Inflammatory macrophage (primary cell): Measurements from ENCODE around the gene INSM1.
A peak's percentile ranks its signal among the peaks of the same experiment; 100 is the strongest.

ENCODE experiments used
- DNase-seq, 2 donors: peaks; one replicate each; pipeline ENCODE4 v3.0.0-alpha.2; 2020 to 2022

Gene INSM1

DNA sequence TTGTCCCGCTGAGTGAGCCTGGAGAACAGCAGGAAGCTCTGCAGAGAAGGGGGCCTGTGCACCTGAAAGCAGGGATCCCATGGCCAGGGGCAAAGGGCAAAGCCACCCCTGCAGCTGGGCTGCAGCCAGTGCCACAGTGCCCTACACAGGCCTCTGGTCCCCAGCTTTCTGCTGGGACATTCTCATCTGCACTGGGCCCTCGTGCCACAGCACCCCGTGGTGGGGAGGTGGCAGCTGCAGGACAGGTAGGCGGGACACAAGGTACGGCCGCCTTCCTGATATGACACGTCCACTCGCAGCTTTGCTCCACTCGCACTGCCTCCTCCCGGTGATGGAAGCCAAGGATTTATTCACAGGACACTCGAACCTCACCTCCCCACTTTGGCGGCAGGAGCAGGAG is 27.2 kb downstream of the INSM1 start:
- DNase-seq: no peak

DNA sequence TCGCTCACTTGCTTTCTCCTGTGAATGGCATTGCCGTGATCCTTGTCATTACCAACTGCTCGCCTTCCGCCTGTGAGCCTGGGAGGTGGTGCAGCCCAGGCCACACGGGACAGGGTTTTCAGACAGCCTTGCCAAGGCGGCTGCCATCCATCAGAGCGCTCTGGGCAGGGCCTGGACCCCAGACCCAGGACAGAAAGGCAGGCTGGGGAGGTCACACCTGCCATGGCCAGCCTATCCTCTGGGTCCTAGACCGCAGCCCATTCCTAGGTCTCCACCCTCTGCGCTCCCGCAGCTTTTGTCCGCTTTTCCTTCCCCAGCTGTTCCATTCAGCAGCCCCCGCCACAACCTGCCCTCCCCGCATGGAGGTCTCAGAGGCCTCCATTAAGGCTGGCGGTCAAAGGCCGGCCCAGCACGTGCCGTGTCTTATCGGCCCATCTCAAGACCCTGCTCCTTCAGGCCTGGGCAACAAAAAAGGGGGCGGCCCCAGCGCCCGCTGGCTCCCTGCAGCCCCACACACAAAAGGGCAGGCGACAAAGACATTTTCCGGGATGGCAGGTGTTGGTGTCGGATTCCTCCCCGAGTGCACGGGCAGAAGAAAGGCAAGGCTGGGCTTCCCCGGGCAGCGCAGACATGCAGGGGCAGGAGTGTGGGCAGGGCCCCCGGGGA is 28.1 kb downstream of the INSM1 start:
- no peak for DNase-seq

DNA sequence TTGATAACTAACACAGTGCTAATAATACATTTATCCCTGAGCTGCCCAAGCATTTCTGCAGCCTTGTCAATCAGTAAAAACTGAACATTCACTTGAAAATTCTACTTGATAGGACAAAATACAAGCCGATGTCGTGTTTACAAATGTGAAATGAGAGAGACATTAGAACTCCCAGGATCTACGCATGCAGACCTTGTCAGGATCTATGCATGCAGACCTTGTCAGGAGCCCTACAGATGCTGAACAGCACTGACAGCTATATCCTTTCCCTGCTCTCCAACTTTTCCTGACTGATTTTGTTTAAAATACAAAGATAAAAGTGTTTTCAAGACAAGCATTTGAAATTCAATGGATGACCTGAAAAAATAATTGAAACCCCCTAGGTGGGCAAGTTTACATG is 28.9 kb downstream of the INSM1 start:
- no peak for DNase-seq

DNA sequence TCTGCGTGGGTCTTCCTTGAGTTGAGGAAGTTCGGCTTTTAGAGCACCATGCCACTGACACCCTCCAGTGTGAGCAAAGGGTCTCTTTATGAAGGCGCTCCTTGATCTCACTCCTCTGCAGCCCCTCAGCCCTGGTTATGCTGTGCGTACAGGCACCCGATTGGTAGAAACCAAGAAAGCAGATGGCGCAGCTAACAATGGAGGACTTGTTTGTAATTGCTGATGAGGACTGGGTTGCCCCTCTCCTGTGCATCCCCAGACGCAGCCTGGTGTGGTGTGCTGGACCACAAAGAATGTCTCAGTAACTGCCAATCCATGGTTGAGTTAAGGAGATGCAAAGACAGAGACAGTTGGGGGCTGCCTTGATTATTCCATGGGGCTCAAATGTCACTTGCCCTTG is 30.2 kb downstream of the INSM1 start:
- no peak for DNase-seq

DNA sequence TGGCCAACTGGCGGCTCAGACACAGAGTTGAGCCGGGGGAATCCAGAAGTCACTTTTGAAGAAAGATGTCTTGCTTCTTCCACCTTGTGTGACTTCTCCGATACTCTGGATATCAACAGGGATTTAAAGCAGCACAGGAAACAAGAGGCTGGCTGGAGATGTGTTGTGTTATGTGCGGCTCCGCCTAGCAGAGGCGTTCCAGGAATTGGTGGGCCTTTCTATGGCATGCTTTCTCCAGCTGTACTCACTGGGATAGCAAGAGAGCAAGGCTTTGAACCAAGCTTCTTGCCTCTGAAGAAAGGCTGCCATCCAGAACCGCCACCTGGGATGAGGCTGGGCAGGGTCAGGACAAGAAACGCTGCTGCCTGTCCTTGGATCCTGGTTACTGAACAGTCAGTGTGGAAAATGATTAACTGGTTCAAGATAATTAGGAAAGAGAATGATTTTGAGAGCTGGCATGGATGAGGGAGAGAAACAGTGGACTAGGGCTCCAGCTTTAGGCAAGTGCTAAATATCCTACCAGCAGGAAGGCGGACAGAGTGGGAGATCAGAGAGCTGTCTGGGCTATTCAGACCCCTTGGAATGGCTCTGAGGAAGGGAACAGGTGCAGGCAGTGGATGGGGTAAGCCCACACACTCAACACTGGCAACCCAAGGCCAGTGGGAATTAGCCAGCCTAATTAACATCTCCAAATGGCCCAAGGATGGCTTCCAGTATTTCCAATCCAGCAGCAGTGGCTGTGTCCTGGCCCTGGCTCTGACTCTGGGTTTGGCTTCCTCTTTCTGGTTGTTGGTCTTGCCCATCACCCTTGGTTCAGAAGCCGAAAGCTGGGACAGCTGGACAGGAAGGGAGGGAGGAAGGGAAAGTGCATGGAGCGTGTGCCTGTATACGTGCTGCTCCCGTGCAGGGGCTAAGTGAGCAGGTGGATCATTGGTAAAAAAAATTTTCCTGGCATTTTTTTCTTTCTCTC is 31.9 kb downstream of the INSM1 start:
- peak in 1 of 2 donors; percentile 9 for DNase-seq

DNA sequence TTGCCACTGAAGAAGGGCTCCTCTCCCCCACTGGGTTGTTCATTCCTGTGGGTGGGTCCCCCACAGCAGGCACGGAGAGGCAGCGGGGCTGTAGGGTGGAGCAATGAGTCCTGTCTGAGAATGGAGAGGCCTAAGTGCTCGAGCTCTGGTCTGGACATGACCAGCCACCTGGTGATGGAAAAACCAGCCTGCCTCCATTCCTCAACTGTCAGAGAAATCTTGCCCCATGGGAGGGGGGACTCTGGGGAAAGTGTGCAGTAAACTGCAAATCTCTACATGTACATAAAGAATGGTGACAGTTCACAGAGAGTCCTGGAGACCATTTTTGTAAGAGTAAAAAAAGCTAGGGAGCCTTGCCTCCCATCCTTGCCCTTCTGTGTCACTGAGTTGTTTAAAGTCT is 34.1 kb downstream of the INSM1 start:
- DNase-seq: no peak

DNA sequence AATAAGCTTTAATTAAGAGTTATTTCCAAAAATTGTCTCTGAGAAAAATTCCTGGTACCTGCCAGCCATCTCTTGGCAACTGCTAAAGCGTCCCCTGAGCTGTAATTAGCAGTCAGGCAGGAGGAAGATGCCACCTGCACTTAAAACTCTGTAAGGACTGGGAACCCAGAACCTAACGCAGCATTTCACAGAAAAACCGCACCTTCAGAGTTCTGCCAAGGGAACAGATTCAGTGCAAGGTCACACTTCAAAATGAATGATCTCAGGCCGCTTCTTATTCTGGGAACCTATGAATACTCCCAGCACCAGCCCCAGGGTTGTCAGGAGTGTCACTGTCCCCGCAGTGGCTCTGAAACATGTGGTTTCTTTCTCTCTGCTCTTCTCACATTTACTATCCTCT is 36.7 kb downstream of the INSM1 start:
- no peak for DNase-seq

DNA sequence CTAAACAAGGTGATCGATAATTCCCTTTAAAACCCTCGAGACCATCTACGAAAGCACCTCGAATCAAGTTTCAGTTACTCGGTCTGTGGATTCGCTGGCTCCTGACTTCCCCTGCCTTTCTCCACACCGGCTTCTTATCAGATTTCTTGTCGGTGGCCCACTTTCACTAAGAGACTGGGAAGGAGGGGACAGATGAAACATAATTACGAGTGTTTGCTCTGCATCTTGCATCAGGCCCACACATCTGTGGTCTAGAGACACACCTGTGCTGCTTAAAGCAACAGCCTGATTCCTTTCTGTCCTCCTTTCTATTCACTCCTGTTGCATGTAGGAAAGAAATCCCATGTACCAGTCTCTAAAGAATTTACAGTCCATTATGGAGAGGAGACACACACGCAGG is 37.7 kb downstream of the INSM1 start:
- no peak for DNase-seq

DNA sequence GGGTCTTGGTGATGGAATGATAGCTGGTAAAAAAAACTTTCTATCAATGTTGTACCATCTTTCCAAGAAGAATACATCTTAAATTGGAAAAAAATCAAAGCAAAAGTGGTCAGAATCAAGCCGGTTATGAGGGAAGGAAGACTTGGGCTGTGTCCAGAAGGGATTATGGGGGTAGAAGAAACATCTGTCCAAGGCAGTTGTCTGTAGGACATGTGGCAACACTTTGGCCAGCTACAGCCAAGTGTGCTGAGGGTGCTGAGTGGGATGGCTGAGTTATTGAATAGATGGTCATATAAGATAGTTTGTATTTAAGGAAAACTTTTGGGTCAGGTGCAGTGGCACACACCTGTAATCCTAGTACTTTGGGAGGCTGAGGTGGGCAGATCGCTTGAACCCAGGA is 38.4 kb downstream of the INSM1 start:
- no peak for DNase-seq

DNA sequence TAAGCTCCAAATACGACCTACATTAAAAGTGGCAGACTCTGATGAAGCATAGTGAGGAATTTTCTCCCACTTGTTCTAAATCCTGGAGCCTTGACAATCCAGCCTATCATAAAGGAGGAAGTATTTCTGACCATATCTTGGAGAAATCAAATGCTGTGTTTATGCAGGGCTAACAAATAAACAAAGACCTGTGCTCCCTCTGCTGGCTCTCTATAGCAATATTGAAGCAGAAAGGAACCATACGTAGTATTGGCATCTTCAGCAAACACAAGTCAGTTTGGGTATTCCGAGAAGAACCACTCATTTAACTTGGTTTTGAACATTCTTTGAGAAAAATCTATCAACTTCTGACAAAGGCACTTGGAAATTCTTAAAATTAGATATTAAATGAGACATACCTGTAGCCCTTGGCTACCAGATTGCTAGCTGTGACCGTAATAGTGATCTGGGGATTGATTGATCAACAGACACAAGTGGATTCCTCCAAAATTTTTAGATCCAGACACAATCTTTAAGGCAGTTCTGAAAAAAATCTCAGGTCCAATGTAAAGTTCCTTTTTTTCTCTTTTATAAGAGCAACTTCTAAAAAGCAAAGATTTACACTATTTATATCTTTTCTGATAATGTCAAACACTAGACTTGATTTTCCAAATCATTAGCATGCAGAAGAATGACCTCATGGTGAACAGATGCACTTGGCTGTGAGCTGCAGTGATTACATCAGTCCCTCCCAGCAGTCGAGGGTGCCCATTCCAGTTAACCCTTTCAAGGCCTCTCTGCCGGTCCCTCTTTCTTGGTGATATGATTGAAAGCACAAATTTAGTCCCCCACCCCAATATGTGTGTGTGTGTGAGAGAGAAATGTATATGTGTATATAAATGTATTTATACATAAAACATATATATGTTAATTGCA is 40.2 kb downstream of the INSM1 start:
- DNase-seq: peak; percentile 37 to 62

DNA sequence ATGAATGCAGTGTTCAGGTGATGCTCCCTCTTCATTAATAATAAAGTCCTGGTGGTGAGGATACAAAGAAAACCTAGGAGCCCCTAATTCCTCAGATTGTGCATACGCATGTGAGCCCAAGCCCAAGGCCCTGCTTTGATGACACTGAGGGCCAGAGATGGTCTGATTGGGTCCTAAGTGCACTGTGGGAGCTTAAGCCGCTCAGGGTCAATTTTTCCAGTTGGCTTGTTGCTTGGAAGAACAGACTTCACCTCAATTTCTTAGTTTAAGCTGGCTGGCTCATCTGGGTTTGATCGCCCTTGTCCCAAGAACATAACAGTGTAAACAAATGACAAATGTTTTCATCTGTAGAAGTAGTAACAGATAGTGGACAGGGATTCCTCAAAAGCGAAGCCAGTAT is 41.4 kb downstream of the INSM1 start:
- no peak for DNase-seq

DNA sequence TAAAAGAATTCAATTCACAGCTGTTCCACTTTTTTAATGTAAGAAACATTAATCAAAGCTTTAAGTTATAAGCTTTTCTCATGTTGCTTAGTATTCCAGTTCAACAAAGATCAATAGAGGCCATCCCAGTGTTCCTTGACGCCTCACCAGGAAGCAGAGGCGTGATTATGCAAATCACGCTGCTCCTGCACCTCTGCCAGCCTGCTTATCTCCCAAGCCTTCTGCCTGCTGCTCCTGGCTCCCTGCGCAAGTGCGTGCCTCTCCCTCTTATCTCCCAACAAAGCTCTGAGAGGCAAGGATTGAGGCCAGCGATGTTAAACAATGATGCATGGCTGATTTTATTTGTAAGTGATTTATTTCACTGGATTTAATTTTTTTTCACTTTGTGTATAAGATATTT is 42.8 kb downstream of the INSM1 start:
- DNase-seq: no peak

DNA sequence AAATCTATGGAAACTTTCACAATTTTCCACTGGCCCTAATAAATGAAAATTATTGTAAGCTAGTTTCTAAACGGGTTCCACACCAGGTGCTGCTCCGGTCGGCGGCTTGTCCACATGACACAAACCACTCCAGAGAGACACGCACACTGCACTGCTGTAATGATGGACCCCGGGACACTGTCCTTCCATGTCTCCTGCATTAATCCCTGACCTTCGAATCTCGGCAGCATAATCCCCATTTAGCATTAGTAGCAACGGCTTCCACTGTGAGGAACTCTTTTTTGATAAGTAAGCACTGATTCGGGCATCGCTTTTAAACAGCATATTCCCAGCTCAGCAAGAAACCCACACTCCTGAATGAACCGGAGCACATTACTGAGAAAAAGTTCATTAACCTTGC is 43.5 kb downstream of the INSM1 start:
- DNase-seq: no peak

DNA sequence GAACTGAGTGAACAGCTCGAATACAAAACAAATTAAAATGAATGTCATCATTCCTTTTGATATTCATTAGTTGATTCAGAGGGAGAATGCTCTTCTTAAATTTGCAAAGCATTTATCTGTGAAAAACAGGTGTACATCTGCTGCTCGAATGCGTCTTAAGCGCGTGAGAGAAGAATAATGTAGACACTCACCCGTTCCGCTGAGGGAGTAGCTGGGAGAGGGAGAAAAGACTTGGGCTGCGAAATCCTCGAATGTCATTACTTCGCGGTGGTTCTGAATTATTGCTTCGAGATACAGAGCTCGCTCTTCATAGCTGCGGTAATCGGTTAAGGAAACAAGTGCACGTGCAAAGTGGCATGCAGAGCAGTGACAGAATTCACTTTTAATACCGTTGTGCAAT is 43.9 kb downstream of the INSM1 start:
- no peak for DNase-seq

DNA sequence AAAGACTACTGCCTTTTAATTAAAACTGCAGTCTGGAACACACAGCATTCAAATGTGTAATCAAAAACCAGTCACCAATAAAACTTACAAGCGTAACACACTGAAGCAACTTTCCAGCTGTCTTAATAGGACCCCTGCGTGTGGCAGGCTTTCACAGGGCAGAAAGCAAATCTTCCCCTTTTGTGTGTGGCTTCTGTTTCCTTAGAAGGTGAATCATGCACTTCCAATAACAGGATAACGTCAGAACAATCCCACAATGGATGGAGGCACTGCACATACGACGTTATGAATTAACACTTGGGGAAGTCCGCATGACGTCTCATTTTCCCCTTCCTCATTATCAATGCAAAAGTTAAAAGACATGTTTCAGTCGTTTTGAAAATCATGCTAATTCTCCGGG is 44.8 kb downstream of the INSM1 start:
- peak; percentile 4 to 19 for DNase-seq

DNA sequence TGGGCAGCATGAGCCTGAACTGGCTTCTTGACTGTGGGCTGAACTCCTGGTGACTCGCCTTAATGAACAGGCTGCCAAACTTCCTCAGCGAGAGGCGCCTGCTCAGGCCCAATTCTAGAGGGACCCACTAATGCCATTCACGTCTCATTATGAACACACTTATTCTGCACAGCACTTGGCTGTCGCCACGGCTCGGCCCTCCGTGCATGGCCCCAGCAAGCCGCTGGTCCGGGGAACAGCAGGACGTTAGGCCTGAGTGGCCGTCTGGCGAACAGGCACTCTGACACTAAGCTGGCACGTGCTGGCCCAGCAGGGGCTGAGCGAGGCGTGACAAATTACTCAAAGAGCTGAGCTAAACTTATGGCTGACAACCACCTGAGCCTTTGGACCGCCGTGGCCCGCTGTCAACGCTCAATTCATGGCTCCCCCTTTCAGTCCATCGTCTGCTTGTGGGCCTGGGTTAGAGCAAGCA is 45.9 kb downstream of the INSM1 start:
- no peak for DNase-seq

DNA sequence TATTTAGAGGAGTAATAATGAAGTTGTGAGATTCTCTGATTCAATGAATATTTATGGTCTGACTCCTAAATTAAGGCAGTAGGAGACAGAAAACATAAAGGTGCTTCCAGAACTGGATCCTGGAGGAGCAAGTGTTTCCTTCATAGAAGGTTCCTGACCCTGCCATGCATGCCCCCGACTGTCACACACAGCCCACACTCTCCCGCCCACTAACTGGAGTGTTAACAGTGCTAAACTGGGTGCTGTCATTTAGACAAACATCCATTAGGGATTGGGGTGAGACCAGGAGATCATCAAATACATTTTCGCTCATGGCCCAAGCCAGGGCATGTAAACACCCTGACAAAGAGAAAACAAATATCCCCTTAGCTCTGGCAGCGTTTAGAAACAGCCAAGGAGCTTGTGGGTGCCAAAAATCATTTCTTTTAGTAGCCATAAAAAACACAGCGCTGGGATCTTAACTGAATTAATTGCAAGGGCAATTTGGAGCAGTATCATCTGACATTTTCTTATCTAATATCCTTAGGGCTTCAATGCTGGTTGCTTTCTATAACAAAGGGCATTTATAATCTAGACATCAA is 46.8 kb downstream of the INSM1 start:
- DNase-seq: no peak

DNA sequence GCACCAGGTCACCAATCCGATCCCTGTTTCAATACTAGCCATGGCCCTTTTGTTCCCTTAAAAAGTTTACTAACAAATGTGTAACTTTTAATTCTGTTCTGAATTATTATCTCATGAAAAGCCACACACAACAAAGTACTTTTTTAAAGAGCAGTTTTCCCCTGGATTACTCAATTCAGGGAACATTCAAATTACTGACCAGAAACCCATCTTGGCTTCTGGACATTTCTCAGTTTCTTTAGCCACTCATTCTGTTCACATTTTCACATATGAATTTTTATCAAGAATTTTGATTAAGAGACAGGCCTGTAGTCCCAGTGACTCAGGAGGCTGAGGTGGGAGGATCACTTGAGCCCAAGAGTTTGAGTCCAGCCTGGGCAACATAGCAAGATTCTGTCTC is 47.4 kb downstream of the INSM1 start:
- no peak for DNase-seq

DNA sequence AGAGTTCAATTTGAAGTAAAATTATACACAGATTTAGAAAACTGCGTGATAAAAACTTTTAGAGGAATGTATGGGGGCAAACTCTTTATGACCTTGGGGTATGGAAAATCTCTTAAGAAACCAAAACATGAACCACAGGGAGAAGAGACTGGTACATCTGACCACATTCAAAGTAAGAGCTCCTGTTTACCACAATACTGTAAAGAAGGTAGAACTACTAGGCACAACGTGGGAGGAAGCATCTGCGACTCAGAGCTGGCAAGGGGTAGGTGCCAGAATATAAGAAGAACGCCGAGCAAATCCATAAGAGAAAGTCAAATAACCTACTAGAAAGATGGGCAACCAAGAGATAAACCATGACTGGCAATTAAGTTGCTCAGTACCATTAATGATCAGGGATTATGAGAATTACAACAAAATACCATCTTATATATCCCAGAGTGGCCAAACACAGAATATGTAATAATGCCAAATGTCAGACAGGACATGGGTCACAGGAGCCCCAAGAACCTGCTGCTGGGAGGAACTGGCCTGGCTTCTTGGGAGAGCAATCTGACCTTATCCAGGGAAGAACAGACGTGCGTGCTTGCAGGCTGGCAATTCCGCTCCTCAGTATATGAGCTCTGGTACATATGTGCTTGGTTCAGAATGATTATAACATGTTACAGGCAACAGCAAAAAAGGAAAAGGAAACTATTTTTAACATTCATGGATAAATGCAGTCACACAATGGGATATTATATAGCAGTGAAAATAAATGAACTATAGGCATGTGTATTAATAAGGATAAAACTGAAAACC is 50.2 kb downstream of the INSM1 start:
- DNase-seq: no peak
